Measurements from ENCODE around the gene KLHDC1.

DNA sequence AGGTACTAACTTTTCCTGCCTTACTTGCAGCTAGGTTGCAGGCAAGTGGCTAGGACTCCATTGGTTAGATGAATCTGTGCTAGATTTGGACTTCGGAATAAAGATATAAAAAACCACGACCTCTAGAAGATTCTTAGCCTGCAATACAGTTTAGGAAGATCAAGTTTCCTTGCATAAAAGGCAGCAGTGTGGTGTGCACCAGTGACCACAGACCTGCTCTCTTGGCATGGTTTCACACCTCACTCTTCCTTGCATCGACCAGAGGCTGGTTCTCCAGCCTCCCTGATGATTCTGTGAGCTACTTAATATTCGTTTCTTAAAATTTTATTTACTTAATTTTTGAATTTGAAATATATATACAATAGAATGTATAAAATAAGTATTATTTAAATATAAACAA, 9.8 kb downstream of the KLHDC1 start:
- TF ChIP-seq U2AF2 (optimal IDR thresholded peaks at IDR 0.05; ENCODE audit: low read depth, low read length) (no peak), FOXA1 (IDR thresholded peaks at IDR 0.05; ENCODE audit: borderline replicate concordance) (no peak), CTCF (IDR thresholded peaks at IDR 0.05 in 2 of 3, conservative IDR thresholded peaks at IDR 0.05 in 1 of 3; ENCODE audit: insufficient read depth in 2 of 3, low read depth in 1 of 3, low read length in 3 of 3) (no peak), HDAC2 (IDR thresholded peaks at IDR 0.05) (no peak), POLR2AphosphoS5 (IDR thresholded peaks at IDR 0.05; ENCODE audit: control insufficient read depth, insufficient read depth, low read depth, low read length) (no peak), SREBF2 (CRISPR knock-in tag; IDR thresholded peaks at IDR 0.05) (no peak), POLR2G (IDR thresholded peaks at IDR 0.05; ENCODE audit: low read depth, low read length) (no peak), BMI1 (IDR thresholded peaks at IDR 0.05; ENCODE audit: low read length) (no peak), KLF10 (CRISPR knock-in tag; IDR thresholded peaks at IDR 0.05) (no peak)

All from K562 (cell line).